Measurements from ENCODE around the gene PABPN1. TPM values are rescaled to one million over a fixed set of nuclear protein-coding genes. Genes with fewer than 3 reads are reported as not detected.

Gene PABPN1
- total RNA-seq, 1 donor from 2014 or later = 162 TPM

DNA sequence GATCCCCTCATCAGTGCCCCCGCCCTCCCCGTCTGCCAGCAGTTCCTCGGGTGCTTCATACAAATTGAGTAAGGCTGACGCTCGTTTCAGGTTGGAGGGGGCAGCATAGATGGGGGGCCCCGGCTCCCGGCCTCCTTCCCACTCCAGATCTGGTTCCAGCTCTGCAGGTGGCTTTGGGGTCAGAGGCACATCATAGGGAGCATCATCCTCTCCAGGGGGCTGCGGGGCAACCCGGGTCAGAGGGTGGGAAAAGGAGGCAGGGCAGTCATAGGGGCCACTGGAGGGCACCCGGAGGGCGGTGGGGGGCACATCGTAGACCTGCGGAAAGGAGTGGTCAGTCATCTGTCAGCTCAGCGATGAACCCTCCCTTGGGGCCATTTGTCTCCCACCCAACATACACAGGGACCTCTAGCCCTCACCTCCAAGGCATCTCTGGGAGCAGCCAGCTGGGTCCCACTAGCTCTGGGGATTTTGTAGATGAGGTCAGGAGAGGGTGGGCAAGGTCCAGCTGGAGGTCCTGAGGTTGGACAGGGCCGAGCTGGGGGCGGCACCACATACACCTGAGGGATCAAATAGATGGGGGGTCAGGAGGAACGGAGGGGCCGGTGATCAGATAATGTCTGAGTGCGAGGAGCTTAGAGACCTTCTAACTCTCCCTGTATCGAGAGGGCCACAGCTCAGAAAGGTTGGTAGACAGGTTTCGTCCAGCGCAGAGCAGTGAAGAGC lies 38.6 kb downstream of the PABPN1 start:
- H2AFZ ChIP-seq (ENCODE audit: low read depth, low read length) = no peak overlapping the region
- H3K4me1 ChIP-seq (ENCODE audit: insufficient read depth, low read length) = peaks cover 10% of the 10 kb centered on the region
- peaks cover 13% of the 10 kb centered on the region for H3K79me2 ChIP-seq (ENCODE audit: insufficient read depth, low read length)
- DNase-seq (ENCODE audit: low read depth) (no peak), FAIRE-seq (no peak)
- Mint-ChIP-seq H3K36me3 (ENCODE audit: low read depth, unreplicated experiment) (peaks cover 3% of the 10 kb centered on the region), H3K4me3 (ENCODE audit: unreplicated experiment) (no peak overlapping the region), H3K4me1 (ENCODE audit: low read depth, unreplicated experiment) (no peaks in the 10 kb centered on the region), H3K27ac (ENCODE audit: unreplicated experiment) (no peak overlapping the region), H3K27me3 (ENCODE audit: low read depth, unreplicated experiment) (peaks cover 16% of the 10 kb centered on the region), H3K9me3 (ENCODE audit: unreplicated experiment) (no peaks in the 10 kb centered on the region)
- peaks cover 2% of the 10 kb centered on the region for H3K27me3 ChIP-seq (ENCODE audit: insufficient read depth, low read length)
- no peaks in the 10 kb centered on the region for H3K9me3 ChIP-seq (ENCODE audit: insufficient read depth, low read depth, low read length)
- no peak overlapping the region for H3K4me3 ChIP-seq (ENCODE audit: insufficient read depth, low read depth, low read length)
- TF ChIP-seq EZH2 (IDR thresholded peaks at IDR 0.05; ENCODE audit: insufficient read depth, low read length) = no peak
- TF ChIP-seq, protein P1, sequence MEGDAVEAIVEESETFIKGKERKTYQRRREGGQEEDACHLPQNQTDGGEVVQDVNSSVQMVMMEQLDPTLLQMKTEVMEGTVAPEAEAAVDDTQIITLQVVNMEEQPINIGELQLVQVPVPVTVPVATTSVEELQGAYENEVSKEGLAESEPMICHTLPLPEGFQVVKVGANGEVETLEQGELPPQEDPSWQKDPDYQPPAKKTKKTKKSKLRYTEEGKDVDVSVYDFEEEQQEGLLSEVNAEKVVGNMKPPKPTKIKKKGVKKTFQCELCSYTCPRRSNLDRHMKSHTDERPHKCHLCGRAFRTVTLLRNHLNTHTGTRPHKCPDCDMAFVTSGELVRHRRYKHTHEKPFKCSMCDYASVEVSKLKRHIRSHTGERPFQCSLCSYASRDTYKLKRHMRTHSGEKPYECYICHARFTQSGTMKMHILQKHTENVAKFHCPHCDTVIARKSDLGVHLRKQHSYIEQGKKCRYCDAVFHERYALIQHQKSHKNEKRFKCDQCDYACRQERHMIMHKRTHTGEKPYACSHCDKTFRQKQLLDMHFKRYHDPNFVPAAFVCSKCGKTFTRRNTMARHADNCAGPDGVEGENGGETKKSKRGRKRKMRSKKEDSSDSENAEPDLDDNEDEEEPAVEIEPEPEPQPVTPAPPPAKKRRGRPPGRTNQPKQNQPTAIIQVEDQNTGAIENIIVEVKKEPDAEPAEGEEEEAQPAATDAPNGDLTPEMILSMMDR (IDR thresholded peaks at IDR 0.05; ENCODE audit: insufficient read depth, low read depth, low read length) = no peak
- no peak overlapping the region for H3K9ac ChIP-seq (ENCODE audit: low read length)
- H3K4me2 ChIP-seq (ENCODE audit: low read length) = no peak overlapping the region
- peaks cover 3% of the 10 kb centered on the region for H3K36me3 ChIP-seq (ENCODE audit: insufficient read depth, low read length)
- H3K27ac ChIP-seq (ENCODE audit: low read depth, low read length) = no peak overlapping the region
- H4K20me1 ChIP-seq (ENCODE audit: insufficient read depth, low read length) = peaks cover 5% of the 10 kb centered on the region

DNA sequence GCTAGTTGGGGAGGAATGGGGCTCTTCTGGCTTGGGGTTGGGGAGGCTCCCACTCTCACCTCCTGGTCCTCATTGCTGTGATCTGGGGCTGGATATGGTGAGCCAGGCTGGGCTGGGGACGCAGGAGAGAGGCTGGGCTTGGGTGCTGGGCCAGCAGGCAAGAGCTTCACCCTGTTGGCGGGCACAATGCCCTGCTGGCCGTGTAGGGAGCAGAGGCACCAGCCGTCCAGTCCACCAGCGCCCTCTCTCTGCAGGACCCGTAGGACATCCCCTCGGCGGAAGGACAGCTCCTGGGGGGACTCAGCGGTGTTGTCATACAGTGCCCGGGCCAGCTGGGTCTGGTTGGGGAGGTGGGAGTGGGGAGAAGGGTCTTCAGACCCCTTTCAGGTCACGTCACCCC lies 39.2 kb downstream of the PABPN1 start:
- Histone ChIP-seq H3K27ac (ENCODE audit: low read depth, low read length) (peak overlapping the region; percentile 8), H3K27me3 (ENCODE audit: insufficient read depth, low read length) (peaks cover 2% of the 10 kb centered on the region), H3K79me2 (ENCODE audit: insufficient read depth, low read length) (peaks cover 15% of the 10 kb centered on the region), H3K9me3 (ENCODE audit: insufficient read depth, low read depth, low read length) (no peaks in the 10 kb centered on the region), H3K4me1 (ENCODE audit: insufficient read depth, low read length) (peaks cover 10% of the 10 kb centered on the region), H3K4me3 (ENCODE audit: insufficient read depth, low read depth, low read length) (no peak overlapping the region), H3K4me2 (ENCODE audit: low read length) (no peak overlapping the region), H4K20me1 (ENCODE audit: insufficient read depth, low read length) (peaks cover 5% of the 10 kb centered on the region), H3K9ac (ENCODE audit: low read length) (no peak overlapping the region), H3K36me3 (ENCODE audit: insufficient read depth, low read length) (peaks cover 3% of the 10 kb centered on the region), H2AFZ (ENCODE audit: low read depth, low read length) (no peak overlapping the region)
- Mint-ChIP-seq H3K27me3 (ENCODE audit: low read depth, unreplicated experiment) (peaks cover 12% of the 10 kb centered on the region), H3K9me3 (ENCODE audit: unreplicated experiment) (no peaks in the 10 kb centered on the region), H3K4me1 (ENCODE audit: low read depth, unreplicated experiment) (no peaks in the 10 kb centered on the region), H3K4me3 (ENCODE audit: unreplicated experiment) (no peak overlapping the region), H3K36me3 (ENCODE audit: low read depth, unreplicated experiment) (peaks cover 1% of the 10 kb centered on the region), H3K27ac (ENCODE audit: unreplicated experiment) (no peak overlapping the region)
- FAIRE-seq (no peak), DNase-seq (ENCODE audit: low read depth) (no peak)
- TF ChIP-seq, protein P1 (IDR thresholded peaks at IDR 0.05; ENCODE audit: insufficient read depth, low read depth, low read length) = no peak
- TF ChIP-seq EZH2 (IDR thresholded peaks at IDR 0.05; ENCODE audit: insufficient read depth, low read length) = no peak

DNA sequence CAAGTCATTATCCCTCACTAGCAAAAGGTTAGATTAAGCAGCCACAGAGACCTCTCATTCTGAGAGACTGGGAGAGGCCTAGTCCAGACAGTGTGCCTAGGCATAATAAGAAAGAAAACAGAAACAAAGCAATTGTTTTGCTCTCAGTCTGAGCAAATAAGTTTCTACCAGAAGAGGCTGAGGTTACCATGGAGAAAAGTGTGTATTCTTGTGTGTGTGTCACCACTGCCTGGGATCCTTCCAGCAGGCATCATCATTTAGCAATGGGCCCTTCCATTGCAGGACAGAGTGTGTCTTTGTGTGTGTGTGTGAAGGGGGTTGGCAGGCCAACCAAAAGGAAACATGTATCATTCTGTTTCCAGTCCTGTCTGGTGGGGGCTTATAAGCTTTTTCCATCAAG lies 40.1 kb downstream of the PABPN1 start:
- H3K4me1 Mint-ChIP-seq (ENCODE audit: low read depth, unreplicated experiment) = no peaks in the 10 kb centered on the region
- H3K4me2 ChIP-seq (ENCODE audit: low read length) = no peak overlapping the region
- H4K20me1 ChIP-seq (ENCODE audit: insufficient read depth, low read length) = peaks cover 5% of the 10 kb centered on the region
- peaks cover 12% of the 10 kb centered on the region for H3K27me3 Mint-ChIP-seq (ENCODE audit: low read depth, unreplicated experiment)
- no peaks in the 10 kb centered on the region for H3K27me3 ChIP-seq (ENCODE audit: insufficient read depth, low read length)
- no peak overlapping the region for H3K4me3 Mint-ChIP-seq (ENCODE audit: unreplicated experiment)
- peaks cover 3% of the 10 kb centered on the region for H3K36me3 ChIP-seq (ENCODE audit: insufficient read depth, low read length)
- H3K4me3 ChIP-seq (ENCODE audit: insufficient read depth, low read depth, low read length) = no peak overlapping the region
- no peak for TF ChIP-seq EZH2 (IDR thresholded peaks at IDR 0.05; ENCODE audit: insufficient read depth, low read length)
- TF ChIP-seq, protein P1 (IDR thresholded peaks at IDR 0.05; ENCODE audit: insufficient read depth, low read depth, low read length) = no peak
- peak overlapping the region; percentile 22 for H3K27ac ChIP-seq (ENCODE audit: low read depth, low read length)
- peaks cover 14% of the 10 kb centered on the region for H3K4me1 ChIP-seq (ENCODE audit: insufficient read depth, low read length)
- no peaks in the 10 kb centered on the region for H3K9me3 Mint-ChIP-seq (ENCODE audit: unreplicated experiment)
- peaks cover 1% of the 10 kb centered on the region for H3K36me3 Mint-ChIP-seq (ENCODE audit: low read depth, unreplicated experiment)
- FAIRE-seq (no peak), DNase-seq (ENCODE audit: low read depth) (peak; percentile 43)
- H3K9me3 ChIP-seq (ENCODE audit: insufficient read depth, low read depth, low read length) = no peaks in the 10 kb centered on the region
- H3K27ac Mint-ChIP-seq (ENCODE audit: unreplicated experiment) = peak overlapping the region; percentile 54
- H3K9ac ChIP-seq (ENCODE audit: low read length) = peak overlapping the region; percentile 47
- peaks cover 15% of the 10 kb centered on the region for H3K79me2 ChIP-seq (ENCODE audit: insufficient read depth, low read length)
- no peak overlapping the region for H2AFZ ChIP-seq (ENCODE audit: low read depth, low read length)
